NCI-H345 (cell line): ENCODE measurements around the gene NME4.
A peak's percentile ranks its signal among the peaks of the same experiment; 100 is the strongest.

Experiments
- DNase-seq: peaks from one replicate; lab custom pipeline; 2025; lab: John Stamatoyannopoulos, UW

NME4 gene

GRCh38 chr16:363766-364490, 33.1 kb upstream of the NME4 start:
- DNase-seq: no peak

- no peak for DNase-seq
Measured at GRCh38 chr16:364595-365491, 32.2 kb upstream of the NME4 start.

- no peak for DNase-seq
Measured at GRCh38 chr16:366476-366875, 30.5 kb upstream of the NME4 start.

GRCh38 chr16:367333-367903, 29.6 kb upstream of the NME4 start:
- no peak for DNase-seq

GRCh38 chr16:368388-369158, 28.4 kb upstream of the NME4 start:
- no peak for DNase-seq

- DNase-seq: no peak
Measured at GRCh38 chr16:369275-369865, 27.6 kb upstream of the NME4 start.

GRCh38 chr16:369866-370436, 27.0 kb upstream of the NME4 start:
- DNase-seq: no peak

- DNase-seq: peak; percentile 95
Measured at GRCh38 chr16:370443-370842, 26.6 kb upstream of the NME4 start, which contains the start of gene MRPL28. Gene MRPL28, minus strand, starts transcription at chr16:370538. Its CDS starts 320 bp downstream, at chr16:370218.

- no peak for DNase-seq
Measured at GRCh38 chr16:370979-371514, 26.0 kb upstream of the NME4 start.

GRCh38 chr16:371515-372301, 25.3 kb upstream of the NME4 start:
- no peak for DNase-seq

GRCh38 chr16:372302-372983, 24.6 kb upstream of the NME4 start:
- DNase-seq: no peak

- no peak for DNase-seq
Measured at GRCh38 chr16:373020-373598, 23.9 kb upstream of the NME4 start.

GRCh38 chr16:373848-374615, 23.0 kb upstream of the NME4 start:
- no peak for DNase-seq

GRCh38 chr16:374616-374926, 22.4 kb upstream of the NME4 start:
- no peak for DNase-seq

- DNase-seq: no peak
Measured at GRCh38 chr16:375212-375611, 21.8 kb upstream of the NME4 start.

GRCh38 chr16:375927-376816, 20.8 kb upstream of the NME4 start:
- no peak for DNase-seq

- no peak for DNase-seq
Measured at GRCh38 chr16:376817-377418, 20.1 kb upstream of the NME4 start.
